GM12874 (cell line): Measurements from ENCODE around the gene MBOAT7.

ENCODE experiments used
- TF ChIP-seq, protein P1 (sequence below): IDR thresholded peaks from 2 replicates; pipeline ENCODE4 v1.5.1; 2011; ENCODE audit warnings: low read depth, mild to moderate bottlenecking, control low read depth, low read length, moderate library complexity; ENCODE audit not compliant: insufficient read depth

Gene MBOAT7

GRCh38 chr19:54218960-54219661 lies 29.7 kb upstream of the MBOAT7 start:
- TF ChIP-seq, protein P1, sequence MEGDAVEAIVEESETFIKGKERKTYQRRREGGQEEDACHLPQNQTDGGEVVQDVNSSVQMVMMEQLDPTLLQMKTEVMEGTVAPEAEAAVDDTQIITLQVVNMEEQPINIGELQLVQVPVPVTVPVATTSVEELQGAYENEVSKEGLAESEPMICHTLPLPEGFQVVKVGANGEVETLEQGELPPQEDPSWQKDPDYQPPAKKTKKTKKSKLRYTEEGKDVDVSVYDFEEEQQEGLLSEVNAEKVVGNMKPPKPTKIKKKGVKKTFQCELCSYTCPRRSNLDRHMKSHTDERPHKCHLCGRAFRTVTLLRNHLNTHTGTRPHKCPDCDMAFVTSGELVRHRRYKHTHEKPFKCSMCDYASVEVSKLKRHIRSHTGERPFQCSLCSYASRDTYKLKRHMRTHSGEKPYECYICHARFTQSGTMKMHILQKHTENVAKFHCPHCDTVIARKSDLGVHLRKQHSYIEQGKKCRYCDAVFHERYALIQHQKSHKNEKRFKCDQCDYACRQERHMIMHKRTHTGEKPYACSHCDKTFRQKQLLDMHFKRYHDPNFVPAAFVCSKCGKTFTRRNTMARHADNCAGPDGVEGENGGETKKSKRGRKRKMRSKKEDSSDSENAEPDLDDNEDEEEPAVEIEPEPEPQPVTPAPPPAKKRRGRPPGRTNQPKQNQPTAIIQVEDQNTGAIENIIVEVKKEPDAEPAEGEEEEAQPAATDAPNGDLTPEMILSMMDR = no peak

GRCh38 chr19:54218259-54218658 lies 28.9 kb upstream of the MBOAT7 start:
- TF ChIP-seq, protein P1 = no peak

DNA sequence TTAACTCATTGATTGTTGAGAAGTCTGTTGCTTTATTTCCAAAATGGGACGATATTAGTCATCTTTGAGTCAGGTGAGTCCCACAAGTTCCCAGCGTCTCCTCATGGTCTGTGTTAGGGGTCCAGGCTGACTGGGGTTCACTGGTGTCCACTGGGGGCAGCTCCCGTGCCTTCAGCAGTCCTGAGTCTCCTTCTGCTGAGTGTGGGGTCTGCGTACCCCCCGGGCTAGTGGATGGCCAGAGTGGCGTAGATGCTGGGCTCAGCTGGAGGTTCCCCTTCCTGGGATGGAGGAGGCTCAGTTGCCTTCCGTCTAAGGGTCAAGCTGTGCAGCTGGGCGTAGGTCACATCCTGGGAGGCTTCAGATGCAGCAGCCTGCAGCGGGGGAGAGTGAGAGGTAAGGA lies 27.5 kb upstream of the MBOAT7 start:
- TF ChIP-seq, protein P1 = no peak

GRCh38 chr19:54211235-54211634 lies 21.9 kb upstream of the MBOAT7 start:
- TF ChIP-seq, protein P1 = no peak

GRCh38 chr19:54209811-54210494 lies 20.6 kb upstream of the MBOAT7 start:
- TF ChIP-seq, protein P1 = no peak

DNA sequence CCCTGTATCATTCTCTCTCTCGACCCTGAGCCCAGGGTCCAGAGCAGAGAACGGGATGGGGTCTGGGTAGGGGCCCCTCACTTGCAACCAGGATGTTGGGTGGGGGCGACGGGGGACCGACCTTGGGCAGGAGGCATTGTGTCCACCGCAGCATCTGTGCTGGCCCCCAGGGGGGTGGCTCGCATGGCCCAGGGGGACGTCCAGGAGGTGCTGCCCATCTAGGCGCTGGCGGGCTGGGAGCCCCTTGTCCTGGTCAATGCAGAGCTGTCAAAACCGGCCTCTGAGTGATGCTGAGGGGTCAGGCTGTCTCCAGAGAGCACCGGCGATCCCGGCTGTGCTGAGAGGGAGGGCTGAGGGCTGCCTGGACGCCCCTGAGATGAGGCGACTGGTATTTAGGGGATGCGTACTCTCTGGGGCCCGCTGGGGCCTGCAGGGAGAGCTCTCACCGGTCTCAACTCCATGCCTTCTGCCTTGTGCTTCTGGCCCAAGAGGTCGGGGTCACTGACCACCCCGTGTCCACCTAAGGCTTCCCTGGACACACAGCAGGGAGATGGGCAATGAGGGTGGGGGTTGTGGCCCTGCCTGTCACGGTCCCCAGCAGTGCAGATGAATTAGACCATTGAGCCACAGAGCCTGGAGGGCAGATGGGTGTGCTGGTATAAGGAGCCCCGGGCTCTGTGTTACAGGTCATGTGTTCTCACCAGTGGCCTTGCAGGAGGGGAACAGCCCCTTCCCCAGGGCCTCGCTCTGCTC lies 19.9 kb upstream of the MBOAT7 start:
- TF ChIP-seq, protein P1 = no peak

- TF ChIP-seq, protein P1 = no peak
Measured at GRCh38 chr19:54208784-54209057, 19.3 kb upstream of the MBOAT7 start.
